ENCODE measurements around the gene SRRM4.

The SRRM4 gene

DNA sequence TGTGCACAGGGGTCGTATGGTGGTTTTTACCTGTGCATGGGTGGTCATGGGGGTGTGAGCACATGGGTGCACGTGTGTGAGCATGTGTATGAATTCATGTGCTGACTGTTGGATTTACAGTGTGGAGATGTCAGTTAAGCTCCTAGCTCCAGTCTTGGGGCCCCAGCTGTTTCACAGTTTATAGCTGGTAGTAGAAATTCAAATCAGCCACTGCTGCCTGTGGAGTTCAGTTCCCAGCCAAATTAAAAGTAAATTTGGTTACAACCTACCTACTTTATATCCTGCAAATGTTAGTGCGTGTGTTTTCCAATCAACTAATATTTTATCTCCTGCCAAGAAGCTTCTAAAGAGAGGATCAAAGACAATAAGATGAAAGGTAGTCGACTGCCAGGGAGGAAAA, 141.4 kb downstream of the SRRM4 start:
- no peak for FAIRE-seq

GRCh38 chr12:119128527-119128926, 147.2 kb downstream of the SRRM4 start:
- no peak for FAIRE-seq

GRCh38 chr12:119129827-119130434, 148.6 kb downstream of the SRRM4 start:
- no peak for FAIRE-seq

- FAIRE-seq, result no peak
These were observed 149.2 kb downstream of the SRRM4 start for GRCh38 chr12:119130523-119130922.

GRCh38 chr12:119134284-119135072, 153.1 kb downstream of the SRRM4 start:
- FAIRE-seq, result no peak

DNA sequence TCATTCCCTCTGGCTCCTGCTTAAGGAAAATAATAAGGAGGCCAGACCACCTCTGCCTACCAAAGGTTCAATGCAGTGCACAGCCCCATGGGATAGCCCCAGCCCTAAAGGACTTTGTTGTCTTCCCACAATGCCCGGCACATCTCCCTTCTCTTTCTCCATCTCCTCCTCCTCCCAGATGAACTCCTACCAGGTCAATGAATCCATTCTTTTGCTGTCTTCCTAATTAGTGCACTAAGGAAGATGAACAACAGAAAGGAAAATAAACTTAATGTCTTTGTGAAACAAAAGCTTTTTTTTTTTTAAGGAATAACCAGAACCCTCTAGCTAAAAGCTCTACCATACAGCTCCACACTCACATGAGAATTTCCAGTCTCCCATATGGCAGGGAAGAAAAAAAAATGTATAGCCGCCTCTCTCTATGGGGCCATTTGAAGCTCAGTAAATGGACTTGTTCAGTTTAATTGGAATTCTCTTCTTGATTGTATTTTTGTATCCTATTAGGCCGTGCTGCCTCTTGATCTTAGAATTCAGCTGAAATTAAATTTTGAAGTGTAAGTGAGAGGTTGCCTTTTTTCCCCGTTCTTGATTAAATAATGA, 155.6 kb downstream of the SRRM4 start:
- FAIRE-seq, result no peak

GRCh38 chr12:119139448-119139847, 158.1 kb downstream of the SRRM4 start:
- FAIRE-seq, result no peak

GRCh38 chr12:119145367-119145766, 164.0 kb downstream of the SRRM4 start:
- FAIRE-seq, result no peak

GRCh38 chr12:119147847-119148448, 166.6 kb downstream of the SRRM4 start:
- FAIRE-seq, result no peak

DNA sequence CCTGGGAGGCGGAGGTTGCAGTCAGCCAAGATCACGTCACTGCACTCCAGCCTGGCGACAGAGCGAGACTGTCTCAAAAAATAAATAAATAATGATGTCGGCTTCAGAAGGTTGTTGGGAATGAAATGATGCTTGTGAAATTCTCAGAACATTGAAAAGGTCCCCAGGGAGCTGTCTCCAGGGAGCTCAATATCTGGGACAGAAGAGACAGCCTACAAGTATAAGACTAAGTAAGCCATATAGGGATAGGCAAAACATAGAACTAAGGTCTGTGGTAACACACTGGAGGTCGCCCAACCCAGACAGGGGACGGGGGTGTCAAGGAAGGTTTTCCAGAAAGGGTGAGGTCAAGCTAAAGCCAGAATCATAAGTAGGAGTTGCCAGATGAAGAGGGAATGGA, 167.9 kb downstream of the SRRM4 start:
- FAIRE-seq, result no peak

- no peak for FAIRE-seq
These were observed 170.2 kb downstream of the SRRM4 start for GRCh38 chr12:119151445-119152026.

DNA sequence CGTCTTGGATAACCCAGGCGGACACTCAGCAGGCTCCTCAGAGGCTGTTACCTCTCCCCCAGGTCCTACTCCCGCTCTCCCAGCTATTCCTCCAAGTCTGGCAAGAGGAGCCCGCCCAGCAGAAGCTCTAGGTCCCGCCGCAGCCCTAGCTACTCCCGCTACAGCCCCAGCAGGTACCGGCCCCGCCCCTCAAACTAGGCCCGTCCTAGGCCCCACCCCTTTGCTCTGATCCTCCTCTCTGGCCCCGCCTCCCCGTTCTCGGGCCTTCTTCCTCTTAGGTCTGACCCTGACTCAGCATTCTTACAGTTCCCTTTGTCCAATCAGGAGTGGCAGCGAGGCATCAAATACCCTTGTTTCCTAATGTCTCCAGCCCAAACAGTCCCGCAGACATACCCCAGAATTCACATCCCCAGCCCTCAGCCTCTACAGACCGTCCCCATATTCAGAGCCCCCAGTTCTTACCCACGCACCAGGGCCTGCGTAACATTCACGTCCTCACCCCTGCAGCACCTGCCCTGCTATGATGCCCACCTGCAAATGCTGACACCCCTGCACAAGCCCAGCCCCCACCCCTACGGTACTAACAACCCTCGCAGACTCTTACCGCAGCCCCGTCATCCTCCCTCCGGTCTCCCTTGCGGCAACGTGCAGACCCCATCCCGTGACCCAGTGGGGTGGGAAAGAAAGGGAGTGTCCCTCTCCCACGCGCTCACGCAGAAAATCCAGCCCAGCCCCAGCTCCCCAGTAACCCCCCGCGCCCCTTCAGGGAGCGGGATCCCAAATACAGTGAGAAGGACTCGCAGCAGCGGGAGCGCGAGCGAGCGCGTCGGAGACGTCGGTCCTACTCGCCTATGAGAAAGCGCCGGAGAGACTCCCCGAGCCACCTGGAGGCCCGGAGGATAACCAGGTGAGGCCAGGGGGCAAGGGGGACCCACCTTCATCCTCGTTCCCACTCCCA, 172.4 kb downstream of the SRRM4 start:
- no peak for FAIRE-seq

DNA sequence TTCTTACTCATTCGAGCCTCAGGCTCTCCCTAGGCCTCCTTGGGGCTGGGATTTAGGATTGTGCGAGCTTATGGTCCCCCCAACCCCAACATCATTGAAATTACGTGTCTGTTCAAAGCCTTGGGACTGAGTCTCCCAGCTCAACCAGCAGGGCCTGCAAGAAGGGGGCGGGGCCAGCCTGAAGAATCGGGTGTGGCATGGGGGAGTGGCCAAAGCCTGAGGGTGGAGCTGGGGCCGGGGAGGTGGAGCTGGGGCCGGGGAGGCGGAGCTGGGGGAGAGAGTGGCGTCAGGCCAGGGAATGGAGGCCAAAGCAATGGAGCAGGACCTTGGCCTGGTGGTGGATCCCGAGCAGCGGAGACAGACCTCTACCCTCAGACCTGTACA, 173.1 kb downstream of the SRRM4 start:
- no peak for FAIRE-seq

GRCh38 chr12:119156401-119157044, 175.2 kb downstream of the SRRM4 start:
- no peak for FAIRE-seq

DNA sequence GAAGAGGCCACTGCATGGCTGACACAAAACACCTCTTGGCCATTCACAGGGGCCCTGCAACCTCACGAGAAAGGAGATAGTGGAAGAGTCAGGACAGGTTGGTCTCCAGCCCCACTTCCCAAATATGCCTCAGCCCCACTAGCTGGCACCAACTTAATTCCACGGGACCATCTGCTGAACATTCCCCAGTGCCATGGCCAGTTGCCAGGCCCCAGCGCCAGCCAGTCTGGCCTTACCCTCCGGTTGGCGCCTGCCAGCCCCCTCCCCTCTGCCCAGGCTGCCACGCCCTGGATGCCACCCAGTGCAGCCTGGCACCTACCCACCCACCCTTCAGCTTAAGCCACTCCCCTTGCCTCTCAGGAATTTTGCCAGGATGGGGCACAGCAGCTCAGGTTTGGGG, 176.2 kb downstream of the SRRM4 start:
- no peak for FAIRE-seq

- no peak for FAIRE-seq
These were observed 176.6 kb downstream of the SRRM4 start for GRCh38 chr12:119157978-119158377.

DNA sequence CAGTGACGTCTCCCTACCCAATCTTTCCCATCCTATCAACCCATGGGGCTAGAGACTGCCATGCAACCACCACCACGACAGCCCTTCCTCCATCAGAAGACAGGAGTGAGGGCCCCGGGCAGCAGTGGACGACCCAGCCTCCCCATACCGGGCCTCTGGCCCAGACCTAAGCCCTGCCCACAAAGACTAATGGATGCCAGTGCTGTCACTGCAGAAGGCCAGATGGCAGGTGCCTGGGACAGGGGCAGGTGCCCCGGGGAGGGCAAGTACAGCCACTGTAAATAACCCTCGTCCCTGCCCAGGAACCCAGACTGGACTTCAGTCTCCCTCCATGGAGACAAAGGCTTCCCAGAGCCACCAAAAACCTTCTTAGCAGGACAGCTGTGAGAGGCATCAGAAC, 177.1 kb downstream of the SRRM4 start:
- no peak for FAIRE-seq

DNA sequence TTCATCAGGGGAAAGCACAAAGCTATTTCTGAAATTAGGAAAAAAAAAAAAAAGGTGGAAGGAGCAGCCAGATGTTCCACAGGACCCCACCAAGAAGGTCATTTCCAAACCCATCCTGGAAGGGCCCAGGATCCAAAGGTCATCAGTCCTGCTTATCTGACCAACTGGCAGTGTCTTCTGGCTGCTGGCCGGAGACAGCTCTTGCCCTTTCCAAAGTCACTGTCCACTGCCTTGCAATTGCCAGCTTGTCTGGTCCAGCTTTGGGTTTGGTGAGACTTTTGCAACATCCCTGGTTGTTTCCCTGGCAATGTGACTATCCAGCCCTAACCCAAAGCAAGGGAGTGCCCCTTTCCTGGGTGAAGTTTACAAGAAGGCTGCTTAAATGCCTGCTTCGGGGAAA, 178.5 kb downstream of the SRRM4 start:
- FAIRE-seq, result no peak

GRCh38 chr12:119167902-119168301, 186.6 kb downstream of the SRRM4 start:
- FAIRE-seq, result no peak

- no peak for FAIRE-seq
These were observed 187.4 kb downstream of the SRRM4 start for GRCh38 chr12:119168721-119169120.

DNA sequence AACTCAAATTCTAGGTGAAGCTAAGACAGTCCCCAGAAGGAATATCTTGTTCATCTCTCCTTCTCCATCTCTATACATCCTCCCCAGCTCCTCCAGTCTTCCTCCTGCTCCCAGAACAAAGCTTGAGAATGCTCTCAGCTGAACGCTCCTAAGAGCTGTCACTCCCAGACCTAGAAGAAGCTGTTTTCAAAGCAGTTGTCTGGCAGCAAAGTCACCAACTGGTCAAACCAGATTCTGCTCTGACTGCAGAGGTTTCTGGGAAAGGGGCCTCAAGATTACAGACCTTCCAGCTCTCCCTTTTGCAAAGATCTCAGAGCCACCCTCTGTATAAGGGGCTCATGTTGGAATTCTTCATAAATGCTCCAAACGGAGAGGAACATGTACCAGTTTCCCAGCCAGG, 187.8 kb downstream of the SRRM4 start:
- FAIRE-seq, result no peak

- FAIRE-seq, result no peak
These were observed 189.9 kb downstream of the SRRM4 start for GRCh38 chr12:119171291-119171690.
